K562 (cell line): ENCODE measurements around the gene GNAL. TPM values are rescaled to one million over a fixed set of nuclear protein-coding genes. Genes with fewer than 3 reads are reported as not detected.

Source experiments
- ARID2 ChIP-seq: fragments of 450-650 bp; IDR thresholded peaks from 2 replicates; pipeline ENCODE4 v1.6.1; 2017; ENCODE audit warnings: antibody characterized with exemption, mild to moderate bottlenecking
- CHD2 ChIP-seq: IDR thresholded peaks from 2 replicates; pipeline ENCODE4 v1.6.1; 2011; ENCODE audit warnings: low read depth, low read length
- CHD7 ChIP-seq: fragments of 200-600 bp; sonication (generic); IDR thresholded peaks from one replicate; pipeline ENCODE4 v1.6.1; 2012; ENCODE audit warnings: mild to moderate bottlenecking, low read depth, low read length, inconsistent platforms
- FOXA3 ChIP-seq, 2 experiments: fragments of 450-650 bp in 1 of 2; sonication (generic) in 1 of 2; formaldehyde crosslinking; IDR thresholded peaks in 1 of 2; conservative IDR thresholded peaks in 1 of 2; 2 replicates each; pipeline versions ENCODE4 v1.4.0 to v1.8.0; 2020 to 2022; ENCODE audit warnings: mild to moderate bottlenecking in 2 of 2, missing genetic modification reagents in 1 of 2
- HDAC6 ChIP-seq: IDR thresholded peaks from 2 replicates; pipeline ENCODE4 v1.6.1; 2012; ENCODE audit warnings: low read depth, mild to moderate bottlenecking, control low read depth, inconsistent platforms, low read length, moderate library complexity
- KHSRP ChIP-seq: fragments of 450-650 bp; IDR thresholded peaks from 2 replicates; pipeline ENCODE4 v1.6.1; 2017
- NCOA4 ChIP-seq: fragments of 450-650 bp; IDR thresholded peaks from 2 replicates; pipeline ENCODE4 v1.6.1; 2018; ENCODE audit warnings: mild to moderate bottlenecking; ENCODE audit not compliant: partially characterized antibody
- SMAD2 ChIP-seq: fragments of 150-350 bp; IDR thresholded peaks from 2 replicates; pipeline ENCODE4 v1.6.1; 2014; ENCODE audit warnings: low read depth, mild to moderate bottlenecking, low read length
- STAT5A ChIP-seq: IDR thresholded peaks from 2 replicates; pipeline ENCODE4 v1.6.1; 2012; ENCODE audit warnings: low read length, inconsistent platforms, borderline replicate concordance
- UBTF ChIP-seq, 2 experiments: IDR thresholded peaks; 2 replicates each; pipeline ENCODE4 v1.6.1; 2012; ENCODE audit warnings: improper control_type of control experiment in 2 of 2, low read depth in 2 of 2, low read length in 2 of 2, borderline replicate concordance in 1 of 2
- polyA plus RNA-seq, 8 experiments: library from polyadenylated mRNA; depleted of rRNA in 4 of 8; stranded (reverse) in 5 of 8; unstranded in 3 of 8; fragments of >200 nt; fragmentation: Nextera tagmentation in 2 of 8; fragmentation: Illumina TruSeq in 1 of 8; extraction: Ambion mirVana in 2 of 8; extraction: Trizol in 1 of 8; gene quantifications; 2 replicates each; pipeline versions ENCODE4 v1.2.1 to v1.2.3, GENCODE V29; 2011 to 2014; ENCODE audit warnings: inconsistent platforms in 1 of 8, missing spikeins in 1 of 8
- total RNA-seq, 7 experiments: library from RNA; depleted of rRNA in 6 of 7; stranded (reverse); fragments of >200 nt in 6 of 7; fragmentation: Illumina TruSeq in 2 of 7; extraction: Trizol in 2 of 7; gene quantifications; 2 replicates each; pipeline versions ENCODE4 v1.2.1 to v1.2.3, GENCODE V29; 2011 to 2021; ENCODE audit warnings: low replicate concordance in 1 of 7

GNAL gene
- total and polyA plus RNA-seq, 9 of the 15 experiments (the other 6 are each of a cell fraction or from before 2014, with no cell fraction given), result under 0.01 to 0.10 (median 0.01) TPM; not detected in 5

DNA sequence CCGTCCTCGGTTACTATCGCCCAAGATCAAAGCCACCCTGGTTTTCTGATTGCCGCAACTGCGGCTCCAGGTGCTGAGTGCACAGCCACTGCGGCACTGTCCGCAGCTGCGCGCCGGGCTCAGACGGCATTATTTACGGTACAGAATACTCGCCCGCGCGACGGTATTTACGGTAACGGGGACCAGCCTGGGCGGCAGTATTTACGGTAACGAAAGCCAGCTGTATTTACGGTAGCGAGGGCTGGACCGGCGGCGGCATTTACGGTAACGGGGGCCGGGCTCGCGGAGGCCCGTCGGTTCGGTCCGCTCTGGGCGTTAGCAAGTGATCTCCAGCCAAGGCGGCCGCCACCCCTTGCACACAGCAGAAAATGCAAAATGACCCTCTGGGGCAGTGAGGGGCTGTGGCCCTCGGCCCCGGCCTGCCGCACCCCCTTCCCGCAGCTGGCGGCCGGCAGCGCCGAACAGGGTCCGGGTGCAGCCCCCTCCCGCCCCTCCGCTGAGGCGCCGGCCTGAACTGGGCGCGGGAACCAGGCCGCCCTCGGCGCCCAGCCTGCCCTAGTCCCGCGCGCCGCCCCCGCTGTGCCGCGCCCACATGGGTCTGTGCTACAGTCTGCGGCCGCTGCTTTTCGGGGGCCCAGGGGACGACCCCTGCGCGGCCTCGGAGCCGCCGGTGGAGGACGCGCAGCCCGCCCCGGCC is at the start of gene GNAL (continued):
- peak in 1 of 2 experiments; percentile 66; a peak in 2 of 4 replicates for TF ChIP-seq UBTF (IDR thresholded peaks at IDR 0.05; ENCODE audit: borderline replicate concordance in 1 of 2, low read depth in 2 of 2, low read length in 2 of 2)
- TF ChIP-seq HDAC6, result no peak
- TF ChIP-seq STAT5A, result no peak
- TF ChIP-seq ARID2, result no peak
- no peak for TF ChIP-seq NCOA4
- TF ChIP-seq SMAD2, result no peak
- TF ChIP-seq FOXA3 (CRISPR knock-in tag; conservative IDR thresholded peaks at IDR 0.05 in 1 of 2, IDR thresholded peaks at IDR 0.05 in 1 of 2), result no peak
- TF ChIP-seq CHD7, result peak; percentile 100
- 0 out of 2 replicates have a peak, but pooled peaks have one; percentile 19 for TF ChIP-seq CHD2
- no peak for TF ChIP-seq KHSRP
